Measurements from ENCODE around the gene CFTR.
"Not testable (repeated sequence)": the region's sequence is repeated elsewhere in the genome, so short reads cannot be mapped to it uniquely, and the experiment has no call there.

CFTR gene

GRCh38 chr7:117698018-117698417 lies 218.2 kb downstream of the CFTR start:
- DNase-seq = no peak

- DNase-seq = no peak
Observed at GRCh38 chr7:117704063-117704462, 224.2 kb downstream of the CFTR start.

GRCh38 chr7:117705630-117706029 lies 225.8 kb downstream of the CFTR start:
- DNase-seq = no peak

- no peak for DNase-seq
Observed at GRCh38 chr7:117706210-117706609, 226.4 kb downstream of the CFTR start.

GRCh38 chr7:117707080-117707479 lies 227.3 kb downstream of the CFTR start:
- no peak for DNase-seq

- DNase-seq = not testable (repeated sequence)
Observed at GRCh38 chr7:117708173-117708572, 228.3 kb downstream of the CFTR start.

- no peak for DNase-seq
Observed at GRCh38 chr7:117711556-117711955, 231.7 kb downstream of the CFTR start.

GRCh38 chr7:117715784-117716445 lies 236.1 kb downstream of the CFTR start:
- DNase-seq = peak; percentile 3

GRCh38 chr7:117716707-117717299 lies 237.0 kb downstream of the CFTR start:
- DNase-seq = no peak

GRCh38 chr7:117717357-117717756 lies 237.5 kb downstream of the CFTR start:
- no peak for DNase-seq
